ENCODE results near the gene MEN1. TPM values are rescaled to one million over a fixed set of nuclear protein-coding genes. Genes with fewer than 3 reads are reported as not detected.

MEN1 gene
- total RNA-seq, 4 donors from 2014 or later, result 8.6 to 15.8 (median 13.4) TPM

DNA sequence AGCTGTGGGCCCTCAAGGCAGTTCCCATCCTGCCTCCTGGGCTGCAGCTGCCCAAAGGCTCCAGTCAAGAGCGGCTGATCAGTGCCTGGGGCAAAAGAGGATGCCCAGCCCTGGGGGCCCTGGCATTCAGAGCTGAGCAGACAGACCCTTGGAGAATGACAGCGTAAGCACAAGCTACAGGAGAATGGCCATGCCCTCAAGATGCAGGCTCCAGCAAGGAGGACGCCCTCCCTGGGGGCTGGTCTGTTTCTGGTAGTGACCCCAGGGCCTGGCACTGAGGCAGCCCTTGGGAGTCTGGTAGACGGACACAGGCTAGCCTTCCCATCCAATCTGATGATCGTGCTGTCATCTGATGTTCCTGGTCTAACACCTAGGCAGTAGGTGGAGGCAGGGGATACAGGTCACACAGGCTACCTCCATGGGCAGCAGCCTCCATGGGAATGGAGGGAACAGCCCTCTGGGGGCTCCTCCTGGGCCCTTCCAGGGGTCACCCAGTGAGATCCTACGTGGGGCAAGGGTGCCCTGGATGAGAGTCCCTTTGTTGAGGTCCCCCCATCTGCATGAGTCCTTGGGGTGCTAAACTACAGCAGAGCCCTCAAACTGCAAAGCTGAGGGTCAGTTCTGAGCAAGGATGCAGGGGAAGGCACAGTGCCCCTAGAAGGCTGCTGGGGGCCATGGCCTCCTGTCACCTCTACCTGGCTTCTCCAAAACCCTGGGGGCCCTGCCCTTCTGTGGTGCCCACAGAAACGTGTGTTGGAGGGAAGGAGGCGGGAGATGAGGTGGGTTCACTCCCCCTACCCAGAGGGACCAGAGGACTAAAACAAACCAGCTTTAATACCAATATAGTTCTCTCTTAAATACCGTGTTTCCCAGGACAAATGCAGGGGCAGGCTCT lies 21.8 kb downstream of the MEN1 start:
- TF ChIP-seq, protein P1, sequence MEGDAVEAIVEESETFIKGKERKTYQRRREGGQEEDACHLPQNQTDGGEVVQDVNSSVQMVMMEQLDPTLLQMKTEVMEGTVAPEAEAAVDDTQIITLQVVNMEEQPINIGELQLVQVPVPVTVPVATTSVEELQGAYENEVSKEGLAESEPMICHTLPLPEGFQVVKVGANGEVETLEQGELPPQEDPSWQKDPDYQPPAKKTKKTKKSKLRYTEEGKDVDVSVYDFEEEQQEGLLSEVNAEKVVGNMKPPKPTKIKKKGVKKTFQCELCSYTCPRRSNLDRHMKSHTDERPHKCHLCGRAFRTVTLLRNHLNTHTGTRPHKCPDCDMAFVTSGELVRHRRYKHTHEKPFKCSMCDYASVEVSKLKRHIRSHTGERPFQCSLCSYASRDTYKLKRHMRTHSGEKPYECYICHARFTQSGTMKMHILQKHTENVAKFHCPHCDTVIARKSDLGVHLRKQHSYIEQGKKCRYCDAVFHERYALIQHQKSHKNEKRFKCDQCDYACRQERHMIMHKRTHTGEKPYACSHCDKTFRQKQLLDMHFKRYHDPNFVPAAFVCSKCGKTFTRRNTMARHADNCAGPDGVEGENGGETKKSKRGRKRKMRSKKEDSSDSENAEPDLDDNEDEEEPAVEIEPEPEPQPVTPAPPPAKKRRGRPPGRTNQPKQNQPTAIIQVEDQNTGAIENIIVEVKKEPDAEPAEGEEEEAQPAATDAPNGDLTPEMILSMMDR (IDR thresholded peaks at IDR 0.05; ENCODE audit: low read depth), result no peak

DNA sequence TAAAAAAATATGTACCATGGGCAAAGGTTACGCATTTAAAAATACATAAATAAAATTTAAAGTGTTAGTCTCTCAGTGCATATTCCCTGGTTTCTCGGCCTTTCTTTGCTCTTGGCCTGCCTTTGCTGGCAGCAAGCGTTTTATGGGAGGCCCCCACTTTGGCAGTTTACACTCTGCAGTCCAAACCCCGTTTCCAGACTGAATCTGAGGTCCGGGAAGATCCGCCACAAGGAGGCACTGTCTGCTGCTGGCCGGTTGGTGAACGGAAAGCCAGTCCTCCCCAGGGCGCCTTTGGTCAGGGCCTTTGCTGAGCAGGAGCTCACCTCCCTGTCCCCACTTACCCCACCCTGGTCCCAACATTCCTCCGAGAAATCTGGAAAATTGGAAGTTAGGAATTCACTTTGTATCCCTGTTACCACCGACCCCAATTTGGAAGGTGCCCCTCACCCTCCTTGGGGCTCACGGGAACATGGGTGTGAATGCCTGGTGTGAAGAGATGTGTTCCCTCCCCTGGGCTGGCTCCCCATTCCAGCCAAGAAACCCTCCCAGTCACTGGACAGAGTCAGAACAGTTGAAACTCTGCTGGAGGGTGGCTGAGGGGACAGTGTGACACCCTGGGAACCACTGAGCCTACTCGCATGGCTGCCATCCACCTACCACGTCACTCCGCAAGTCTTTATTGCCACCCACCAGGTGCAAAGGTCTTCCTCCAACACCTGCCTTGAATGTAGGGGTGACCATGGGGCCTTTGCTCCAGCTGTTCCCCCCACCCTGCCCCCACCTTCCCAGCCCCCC lies 22.6 kb downstream of the MEN1 start:
- TF ChIP-seq, protein P1 (IDR thresholded peaks at IDR 0.05; ENCODE audit: low read depth), result no peak

DNA sequence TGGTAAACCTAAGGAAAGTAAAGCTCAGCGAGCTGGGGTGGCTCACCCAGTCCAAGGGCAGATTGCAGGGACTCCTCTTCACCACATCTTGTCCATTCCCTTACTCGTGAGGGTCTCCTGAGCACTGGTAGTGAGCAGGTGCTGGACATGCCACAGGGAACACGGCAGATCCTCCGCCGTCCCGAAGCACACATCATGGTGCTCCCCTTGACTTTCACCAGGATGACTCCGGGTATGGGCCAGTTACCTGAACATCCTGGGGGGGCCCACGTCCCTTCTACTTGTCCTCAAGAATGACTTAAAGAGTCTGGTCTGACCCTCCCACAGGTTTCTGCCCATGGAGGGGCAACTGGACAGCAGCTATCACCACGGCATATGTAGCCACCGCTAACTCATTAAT lies 24.0 kb downstream of the MEN1 start:
- TF ChIP-seq, protein P1 (IDR thresholded peaks at IDR 0.05; ENCODE audit: low read depth), result no peak

DNA sequence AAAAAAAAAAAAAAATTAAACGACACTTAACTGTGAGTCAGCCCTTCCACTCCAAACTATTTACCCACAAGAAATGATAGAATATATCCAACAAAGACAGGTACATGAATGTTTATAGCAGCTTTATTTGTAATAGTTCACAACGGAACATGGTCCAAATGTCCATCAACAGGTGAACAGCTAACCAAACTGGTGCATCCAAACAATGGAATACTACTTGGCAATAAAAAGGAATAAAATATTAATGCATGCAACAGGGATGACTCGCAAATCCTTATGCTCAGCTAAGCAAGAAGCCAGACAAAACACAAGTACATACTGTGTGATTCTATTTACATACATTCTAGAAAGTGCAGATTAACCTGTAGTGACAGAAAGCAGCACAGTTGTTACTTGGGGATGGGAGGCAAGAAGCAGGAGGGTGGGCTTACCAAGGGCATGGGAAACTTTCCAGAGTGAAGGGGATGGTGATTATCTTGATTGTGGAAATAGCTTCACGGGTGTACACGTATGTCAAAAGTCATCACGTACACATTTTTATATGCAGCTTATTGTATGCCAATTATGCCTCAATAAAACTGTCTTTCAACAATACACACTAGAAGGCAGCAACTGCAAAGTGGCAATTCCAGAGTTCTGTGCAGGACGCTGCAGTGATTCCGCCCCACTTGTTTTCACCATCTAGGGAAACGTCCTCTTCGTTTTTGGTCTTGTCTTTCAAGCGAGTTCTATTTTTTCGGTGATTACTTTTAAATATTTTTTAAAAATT lies 25.4 kb downstream of the MEN1 start:
- TF ChIP-seq, protein P1 (IDR thresholded peaks at IDR 0.05; ENCODE audit: low read depth), result no peak

DNA sequence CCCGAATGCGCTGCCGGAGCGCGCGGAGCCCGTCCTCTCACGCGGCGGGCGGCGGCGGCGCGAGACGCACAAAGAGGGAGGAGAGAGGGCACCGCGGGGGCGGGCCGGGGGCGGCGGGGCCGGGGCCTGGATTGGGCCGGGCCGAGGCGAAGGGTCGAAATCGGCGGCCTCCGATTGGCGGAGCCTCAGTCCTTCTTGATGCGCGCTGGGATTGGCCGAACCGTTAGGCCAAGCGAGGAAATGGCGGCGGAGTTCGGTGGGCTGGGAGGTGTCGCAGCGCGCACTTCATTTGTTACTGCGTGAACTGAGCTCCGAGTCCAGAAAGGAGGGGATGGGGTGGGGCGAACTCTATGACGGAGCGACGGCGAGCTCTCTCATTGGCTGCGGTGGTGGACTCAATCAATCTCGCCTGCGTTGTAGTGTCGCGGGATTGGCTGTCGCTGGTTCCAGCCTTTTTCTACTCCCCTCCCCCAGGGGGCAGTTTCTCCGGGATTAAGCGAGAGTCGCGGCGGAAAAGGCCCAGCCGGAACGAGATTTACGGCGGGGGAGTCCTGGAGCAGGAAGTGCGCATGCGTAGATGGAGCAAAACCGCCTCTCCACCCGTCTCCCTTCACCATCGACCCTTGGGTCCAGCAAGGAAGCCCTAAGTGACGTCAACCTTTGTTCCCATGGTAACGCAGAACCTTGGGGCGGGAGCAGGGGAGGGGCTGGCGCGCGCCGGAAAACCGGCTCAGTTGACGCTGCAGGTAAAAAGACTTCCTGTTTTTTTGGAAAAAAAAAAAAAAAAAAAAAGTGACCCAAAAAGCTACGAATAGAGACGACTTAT lies 31.7 kb downstream of the MEN1 start, which contains the start of gene SF1:
Gene SF1, minus strand, starts transcription at position 70 of the 826 bp plus-strand sequence. CDS start 150 bp downstream, outside the sequence.
- TF ChIP-seq, protein P1 (IDR thresholded peaks at IDR 0.05; ENCODE audit: low read depth), result no peak

DNA sequence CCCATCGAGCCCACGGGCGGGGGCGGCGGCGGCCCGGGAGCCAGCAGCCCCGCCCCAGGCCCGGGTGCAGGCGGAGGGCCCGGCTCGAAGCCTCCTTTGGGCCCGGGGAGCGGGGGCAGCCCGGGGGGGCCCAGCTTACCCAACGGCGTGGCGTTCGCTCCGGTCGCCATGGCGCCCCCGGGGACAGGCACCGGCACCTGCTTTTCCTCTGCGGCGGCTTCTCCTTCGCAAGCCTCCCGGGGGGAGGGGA lies 32.2 kb downstream of the MEN1 start:
- TF ChIP-seq, protein P1 (IDR thresholded peaks at IDR 0.05; ENCODE audit: low read depth), result no peak

All from subcutaneous adipose tissue (tissue), 4 donors.